ENCODE results near the gene SLC38A4.

GRCh38 chr12:46751173-46751572, 74.6 kb downstream of the SLC38A4 start:
- TF ChIP-seq CTCF (IDR thresholded peaks at IDR 0.05 in 8 of 11, conservative IDR thresholded peaks at IDR 0.05 in 3 of 11): no peak
- no peak for TF ChIP-seq POLR2A (IDR thresholded peaks at IDR 0.05)
- TF ChIP-seq POLR2AphosphoS5 (IDR thresholded peaks at IDR 0.05): no peak
